HPDE6-E6E7 (cell line): ENCODE data around the gene CPLANE2.
A peak's percentile ranks its signal among the peaks of the same experiment; 100 is the strongest.

ENCODE experiments used
- DNase-seq: peaks from one replicate; pipeline ENCODE4 v3.0.0; 2011; ENCODE audit warnings: missing footprints; ENCODE audit errors: extremely low spot score

The CPLANE2 gene

GRCh38 chr1:16191309-16191708 is 45.7 kb downstream of the CPLANE2 start:
- no peak for DNase-seq

- no peak for DNase-seq
Measured at GRCh38 chr1:16189921-16190621, 46.9 kb downstream of the CPLANE2 start.

DNA sequence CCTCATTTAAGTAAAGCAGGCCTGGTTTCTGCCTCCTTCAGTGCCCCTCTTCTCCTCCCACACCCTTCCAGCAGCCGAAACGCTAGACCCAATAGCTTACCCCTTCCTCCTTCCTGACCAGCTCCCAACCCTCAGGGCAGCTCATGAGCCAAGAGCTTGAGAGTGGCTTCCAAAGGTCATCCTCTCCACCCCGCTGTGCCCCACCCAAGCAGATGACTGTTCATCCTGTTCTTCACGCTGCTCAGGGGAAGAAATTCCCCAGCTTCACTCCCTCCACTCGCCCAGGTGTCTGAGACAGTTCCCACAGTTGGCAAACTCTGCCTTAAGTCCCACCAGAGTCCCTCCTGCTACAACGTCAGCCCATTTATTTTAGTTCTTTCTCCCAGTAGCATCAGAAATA is 48.0 kb downstream of the CPLANE2 start:
- DNase-seq: no peak

DNA sequence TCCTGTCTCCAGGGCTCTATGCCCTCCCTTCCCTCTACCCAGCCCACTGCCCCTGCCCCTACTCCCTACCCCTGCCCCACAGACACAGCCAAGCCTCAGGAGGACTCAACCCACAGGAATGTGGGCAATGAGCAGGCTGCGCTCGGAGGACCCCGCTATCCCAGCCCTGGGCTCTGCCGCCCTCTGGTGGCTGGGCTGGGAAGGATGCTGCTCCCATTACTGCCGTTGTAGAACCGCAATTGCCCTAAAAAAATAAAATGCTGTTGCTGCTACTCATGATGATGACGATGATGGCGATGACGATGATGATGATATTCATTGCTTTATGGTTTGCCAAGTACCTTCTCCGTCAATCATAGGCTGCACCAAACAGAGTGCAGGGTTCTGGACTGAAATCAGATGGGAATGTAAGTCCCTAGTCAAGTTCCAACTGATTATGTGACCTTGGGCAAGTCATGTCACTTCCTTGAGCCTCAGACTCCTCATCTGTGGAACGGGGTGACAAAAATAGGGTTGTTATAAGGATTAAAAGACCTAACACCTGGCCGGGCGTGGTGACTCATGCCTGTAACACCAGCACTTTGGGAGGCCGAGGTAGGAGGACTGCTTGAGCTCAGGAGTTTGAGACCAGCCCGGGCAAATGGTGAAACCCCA is 49.1 kb downstream of the CPLANE2 start:
- peak; percentile 75 for DNase-seq

GRCh38 chr1:16186655-16187235 is 50.2 kb downstream of the CPLANE2 start:
- no peak for DNase-seq

- no peak for DNase-seq
Measured at GRCh38 chr1:16184557-16185303, 52.3 kb downstream of the CPLANE2 start.

- no peak for DNase-seq
Measured at GRCh38 chr1:16183765-16184556, 53.0 kb downstream of the CPLANE2 start.

GRCh38 chr1:16183179-16183578 is 53.8 kb downstream of the CPLANE2 start:
- peak; percentile 76 for DNase-seq

GRCh38 chr1:16181887-16182719 is 54.9 kb downstream of the CPLANE2 start:
- DNase-seq: peak; percentile 72
